Upper lobe of right lung (tissue), 1 donor: Measurements from ENCODE around the gene XYLT2. TPM values are rescaled to one million over a fixed set of nuclear protein-coding genes. Genes with fewer than 3 reads are reported as not detected.
"Not testable (repeated sequence)": the region's sequence is repeated elsewhere in the genome, so short reads cannot be mapped to it uniquely, and the experiment has no call there.

ENCODE experiments used
- ATAC-seq: fragments of 200-7000 bp; cut with Tn5 transposase; one replicate; pipeline ENCODE4 v1.9.1; 2020; ENCODE audit warnings: mild to moderate bottlenecking, moderate library complexity
- DNase-seq: peaks from one replicate; pipeline ENCODE4 v3.0.0-alpha.2; 2020
- H3K27ac ChIP-seq: fragments of 200-600 bp; one replicate; pipeline ENCODE4 v1.8.0; 2022
- H3K27me3 ChIP-seq: fragments of 200-600 bp; one replicate; pipeline ENCODE4 v1.8.0; 2022; ENCODE audit warnings: mild to moderate bottlenecking
- H3K36me3 ChIP-seq: fragments of 200-600 bp; one replicate; pipeline ENCODE4 v1.8.0; 2022
- H3K4me1 ChIP-seq: fragments of 200-600 bp; one replicate; pipeline ENCODE4 v1.8.0; 2022
- H3K4me3 ChIP-seq: fragments of 200-600 bp; one replicate; pipeline ENCODE4 v1.8.0; 2022; ENCODE audit warnings: mild to moderate bottlenecking
- H3K9me3 ChIP-seq: fragments of 200-600 bp; one replicate; pipeline ENCODE4 v1.8.0; 2022
- CTCF ChIP-seq: fragments of 200-600 bp; IDR thresholded peaks from one replicate; pipeline ENCODE4 v1.8.0; 2022; ENCODE audit warnings: antibody characterized with exemption
- intact Hi-C: fragments of 100-400 bp; cut with DNase I; formaldehyde crosslinking; loops from one replicate; pipeline ENCODE4 v1.11.0; 2022
- total RNA-seq: library from RNA; stranded (reverse); fragmentation: NEBNext Ultra II Directional; extraction: Animal tissue kit (Norgen Biotek cat#: 25700); gene quantifications from one replicate; pipeline ENCODE4 v1.2.1, GENCODE V29; 2021
- donor health status: DM: no; HTN: yes; CAD: no; lungs with severe emphysema.

XYLT2 gene
- total RNA-seq, 1 donor from 2014 or later: 20.3 TPM

GRCh38 chr17:50314456-50315011 lies 31.4 kb upstream of the XYLT2 start:
- Histone ChIP-seq H3K9me3 (no peaks in the 10 kb centered on the region), H3K4me1 (no peaks in the 10 kb centered on the region), H3K36me3 (no peaks in the 10 kb centered on the region), H3K27ac (no peak overlapping the region), H3K4me3 (no peak overlapping the region), H3K27me3 (no peaks in the 10 kb centered on the region)
- peak; percentile 3 for DNase-seq
- no peak for ATAC-seq
- intact Hi-C loops: no loop called here
- TF ChIP-seq CTCF: no peak

DNA sequence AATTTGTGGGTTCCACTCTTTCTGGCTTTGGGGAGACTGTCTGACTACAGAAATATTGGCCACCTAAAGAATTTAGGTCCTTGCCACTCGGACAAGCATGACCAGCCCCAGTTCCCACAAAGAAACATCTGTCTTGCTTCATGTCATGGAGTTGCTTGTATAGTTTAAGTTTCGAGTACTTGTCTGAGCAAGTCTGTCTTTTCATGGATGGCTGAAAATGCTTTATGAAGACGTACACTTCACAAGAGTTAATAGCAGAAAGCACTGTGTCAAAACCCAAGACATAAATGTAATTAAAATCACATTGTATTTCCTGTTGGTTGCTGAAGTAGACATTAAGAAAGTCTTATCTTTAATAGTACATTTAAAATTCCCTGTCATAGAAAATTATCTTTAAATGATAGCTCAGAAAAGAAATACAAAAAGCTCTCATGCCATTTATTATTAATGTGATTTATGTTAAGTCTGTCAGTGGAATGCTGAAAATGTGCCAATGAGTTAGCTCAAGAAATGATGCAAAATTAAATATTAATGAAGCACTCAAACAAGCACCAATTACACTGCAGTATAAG lies 29.8 kb upstream of the XYLT2 start:
- Histone ChIP-seq H3K36me3 (no peaks in the 10 kb centered on the region), H3K4me3 (no peak overlapping the region), H3K9me3 (no peaks in the 10 kb centered on the region), H3K27me3 (no peaks in the 10 kb centered on the region), H3K27ac (no peak overlapping the region), H3K4me1 (no peaks in the 10 kb centered on the region)
- no peak for DNase-seq
- TF ChIP-seq CTCF: no peak
- intact Hi-C loops: no loop called here
- no peak for ATAC-seq

GRCh38 chr17:50316660-50317059 lies 29.3 kb upstream of the XYLT2 start:
- H3K4me1 ChIP-seq, ATAC-seq, DNase-seq, H3K27ac ChIP-seq, intact Hi-C loops, H3K4me3 ChIP-seq, H3K36me3 ChIP-seq, H3K9me3 ChIP-seq, H3K27me3 ChIP-seq: not testable (repeated sequence)

DNA sequence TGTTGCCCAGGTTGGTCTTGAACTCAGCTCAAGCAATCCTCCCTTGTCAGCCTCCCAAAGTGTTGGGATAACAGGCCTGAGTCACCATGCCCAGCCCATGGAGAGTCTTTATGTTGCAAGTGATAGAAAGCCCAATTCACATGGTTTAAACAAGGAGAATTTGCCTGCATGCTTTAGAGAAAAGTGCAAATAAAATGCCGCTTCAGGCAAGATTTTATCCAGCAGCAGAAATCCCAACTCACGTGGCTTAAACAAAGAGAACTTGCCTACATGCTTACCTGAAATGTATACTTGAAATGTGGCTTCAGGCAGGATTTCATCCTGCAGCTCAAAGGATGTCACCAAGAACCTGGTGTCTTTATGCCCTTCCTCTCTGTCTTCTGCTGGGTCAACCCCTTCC lies 28.8 kb upstream of the XYLT2 start:
- ATAC-seq (no peak), DNase-seq (no peak)

GRCh38 chr17:50318501-50319285 lies 27.2 kb upstream of the XYLT2 start:
- no peaks in the 10 kb centered on the region for H3K27me3 ChIP-seq
- TF ChIP-seq CTCF: no peak
- H3K4me1 ChIP-seq: no peaks in the 10 kb centered on the region
- ATAC-seq (no peak), DNase-seq (no peak)
- no peak overlapping the region for H3K27ac ChIP-seq
- intact Hi-C loops: no loop called here
- no peak overlapping the region for H3K4me3 ChIP-seq
- H3K36me3 ChIP-seq: no peaks in the 10 kb centered on the region
- no peaks in the 10 kb centered on the region for H3K9me3 ChIP-seq

More for the DNA sequence above, 28.8 kb upstream of the XYLT2 start:
- Histone ChIP-seq H3K36me3 (no peaks in the 10 kb centered on the region), H3K4me1 (no peaks in the 10 kb centered on the region), H3K27me3 (no peaks in the 10 kb centered on the region), H3K27ac (no peak overlapping the region), H3K9me3 (no peaks in the 10 kb centered on the region), H3K4me3 (no peak overlapping the region)
- no peak for TF ChIP-seq CTCF
- intact Hi-C loops: no loop called here

- Histone ChIP-seq H3K4me3 (no peak overlapping the region), H3K27ac (no peak overlapping the region), H3K36me3 (no peaks in the 10 kb centered on the region), H3K4me1 (no peaks in the 10 kb centered on the region), H3K9me3 (no peaks in the 10 kb centered on the region), H3K27me3 (no peaks in the 10 kb centered on the region)
- DNase-seq (no peak), ATAC-seq (no peak)
- intact Hi-C loops: no loop called here
- no peak for TF ChIP-seq CTCF
Observed at GRCh38 chr17:50319306-50320004, 26.5 kb upstream of the XYLT2 start.
